ENCODE measurements around the gene PMP22.

DNA sequence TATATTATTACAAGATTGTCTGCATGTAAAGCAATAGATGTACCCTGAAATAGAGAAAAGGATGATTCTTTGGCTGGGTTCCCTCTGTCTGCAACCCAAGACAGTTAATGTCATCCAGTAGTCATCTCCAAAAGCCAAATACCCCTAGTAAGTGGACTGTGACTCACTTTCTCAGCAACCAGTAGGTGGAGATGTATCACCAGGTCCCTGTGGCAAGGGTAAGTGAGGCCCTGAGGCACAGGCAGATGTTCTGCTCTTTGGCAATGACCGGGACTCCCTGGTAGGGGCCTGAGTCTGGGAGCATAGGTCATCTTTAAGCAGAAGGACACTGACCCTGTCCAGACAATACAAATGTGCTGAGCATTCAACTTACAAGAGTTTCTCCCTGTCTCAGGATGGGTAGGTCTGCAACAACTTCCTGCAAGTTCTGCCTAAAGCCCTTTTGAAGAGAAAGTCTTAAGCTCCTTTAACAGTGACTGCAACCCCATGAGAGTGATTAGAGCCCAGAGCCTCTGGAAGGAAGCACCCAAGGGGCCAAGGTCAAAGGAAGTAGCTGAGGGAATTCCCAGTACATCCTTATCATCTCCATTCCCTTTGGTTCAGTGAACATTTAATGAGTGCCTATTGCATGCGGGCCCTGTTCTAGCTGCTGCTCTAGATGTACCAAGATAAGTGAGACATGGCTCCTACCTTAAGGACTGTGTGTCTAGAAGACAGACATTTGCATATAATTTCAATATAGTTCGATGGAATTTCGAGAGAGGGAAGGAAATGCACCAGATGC, 31.9 kb downstream of the PMP22 start:
- TF ChIP-seq, protein P1, sequence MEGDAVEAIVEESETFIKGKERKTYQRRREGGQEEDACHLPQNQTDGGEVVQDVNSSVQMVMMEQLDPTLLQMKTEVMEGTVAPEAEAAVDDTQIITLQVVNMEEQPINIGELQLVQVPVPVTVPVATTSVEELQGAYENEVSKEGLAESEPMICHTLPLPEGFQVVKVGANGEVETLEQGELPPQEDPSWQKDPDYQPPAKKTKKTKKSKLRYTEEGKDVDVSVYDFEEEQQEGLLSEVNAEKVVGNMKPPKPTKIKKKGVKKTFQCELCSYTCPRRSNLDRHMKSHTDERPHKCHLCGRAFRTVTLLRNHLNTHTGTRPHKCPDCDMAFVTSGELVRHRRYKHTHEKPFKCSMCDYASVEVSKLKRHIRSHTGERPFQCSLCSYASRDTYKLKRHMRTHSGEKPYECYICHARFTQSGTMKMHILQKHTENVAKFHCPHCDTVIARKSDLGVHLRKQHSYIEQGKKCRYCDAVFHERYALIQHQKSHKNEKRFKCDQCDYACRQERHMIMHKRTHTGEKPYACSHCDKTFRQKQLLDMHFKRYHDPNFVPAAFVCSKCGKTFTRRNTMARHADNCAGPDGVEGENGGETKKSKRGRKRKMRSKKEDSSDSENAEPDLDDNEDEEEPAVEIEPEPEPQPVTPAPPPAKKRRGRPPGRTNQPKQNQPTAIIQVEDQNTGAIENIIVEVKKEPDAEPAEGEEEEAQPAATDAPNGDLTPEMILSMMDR (conservative IDR thresholded peaks at IDR 0.05) = peak; percentile 24; the same call in 1 of the 2 replicates
- TF ChIP-seq EZH2 (IDR thresholded peaks at IDR 0.05; ENCODE audit: low read depth) = no peak

Measured in PC-9 (cell line).